22Rv1 (cell line): ENCODE measurements around the gene ISCU.
A peak's percentile ranks its signal among the peaks of the same experiment; 100 is the strongest.

Experiments used
- H3K27ac ChIP-seq: fragments of 450-650 bp; 2 replicates; pipeline ENCODE4 v1.5.1; 2017
- ZFX ChIP-seq: fragments of 450-650 bp; IDR thresholded peaks from 2 replicates; pipeline ENCODE4 v1.6.1; 2017; ENCODE audit warnings: antibody characterized with exemption, borderline replicate concordance
- TF ChIP-seq, protein P1 (sequence below): fragments of 450-650 bp; IDR thresholded peaks from 2 replicates; pipeline ENCODE4 v1.5.1; 2017; ENCODE audit warnings: mild to moderate bottlenecking

ISCU gene

GRCh38 chr12:108565976-108566375 lies 3.6 kb downstream of the ISCU start:
- no peak overlapping the region for H3K27ac ChIP-seq
- TF ChIP-seq ZFX = no peak
- TF ChIP-seq, protein P1, sequence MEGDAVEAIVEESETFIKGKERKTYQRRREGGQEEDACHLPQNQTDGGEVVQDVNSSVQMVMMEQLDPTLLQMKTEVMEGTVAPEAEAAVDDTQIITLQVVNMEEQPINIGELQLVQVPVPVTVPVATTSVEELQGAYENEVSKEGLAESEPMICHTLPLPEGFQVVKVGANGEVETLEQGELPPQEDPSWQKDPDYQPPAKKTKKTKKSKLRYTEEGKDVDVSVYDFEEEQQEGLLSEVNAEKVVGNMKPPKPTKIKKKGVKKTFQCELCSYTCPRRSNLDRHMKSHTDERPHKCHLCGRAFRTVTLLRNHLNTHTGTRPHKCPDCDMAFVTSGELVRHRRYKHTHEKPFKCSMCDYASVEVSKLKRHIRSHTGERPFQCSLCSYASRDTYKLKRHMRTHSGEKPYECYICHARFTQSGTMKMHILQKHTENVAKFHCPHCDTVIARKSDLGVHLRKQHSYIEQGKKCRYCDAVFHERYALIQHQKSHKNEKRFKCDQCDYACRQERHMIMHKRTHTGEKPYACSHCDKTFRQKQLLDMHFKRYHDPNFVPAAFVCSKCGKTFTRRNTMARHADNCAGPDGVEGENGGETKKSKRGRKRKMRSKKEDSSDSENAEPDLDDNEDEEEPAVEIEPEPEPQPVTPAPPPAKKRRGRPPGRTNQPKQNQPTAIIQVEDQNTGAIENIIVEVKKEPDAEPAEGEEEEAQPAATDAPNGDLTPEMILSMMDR = no peak

DNA sequence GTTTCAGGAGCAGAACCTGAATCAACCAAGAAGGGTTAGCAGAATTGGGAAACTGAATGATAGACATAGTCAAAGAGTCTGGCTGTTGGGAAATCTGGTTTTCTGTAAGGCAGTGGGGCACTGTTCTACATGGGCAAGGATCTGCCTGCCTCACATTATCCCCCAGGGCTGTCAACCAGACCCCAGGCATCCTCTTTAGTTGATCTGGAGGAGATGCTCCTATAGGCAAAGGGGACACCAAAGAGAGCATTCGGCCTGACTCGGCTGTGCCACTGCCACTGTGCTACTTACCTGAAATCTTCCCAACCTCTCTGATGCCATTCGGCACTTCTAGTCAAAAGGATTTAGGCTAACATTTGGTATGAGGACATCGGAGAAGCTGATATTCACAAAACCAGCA lies 4.1 kb downstream of the ISCU start:
- TF ChIP-seq, protein P1 = no peak
- no peak overlapping the region for H3K27ac ChIP-seq

- no peak overlapping the region for H3K27ac ChIP-seq
Measured at GRCh38 chr12:108567406-108568337, 5.3 kb downstream of the ISCU start.

GRCh38 chr12:108568338-108569154 lies 6.2 kb downstream of the ISCU start:
- no peak overlapping the region for H3K27ac ChIP-seq
- no peak for TF ChIP-seq ZFX

More at GRCh38 chr12:108567406-108568337, 5.3 kb downstream of the ISCU start:
- TF ChIP-seq ZFX = no peak
- TF ChIP-seq, protein P1 = no peak

DNA sequence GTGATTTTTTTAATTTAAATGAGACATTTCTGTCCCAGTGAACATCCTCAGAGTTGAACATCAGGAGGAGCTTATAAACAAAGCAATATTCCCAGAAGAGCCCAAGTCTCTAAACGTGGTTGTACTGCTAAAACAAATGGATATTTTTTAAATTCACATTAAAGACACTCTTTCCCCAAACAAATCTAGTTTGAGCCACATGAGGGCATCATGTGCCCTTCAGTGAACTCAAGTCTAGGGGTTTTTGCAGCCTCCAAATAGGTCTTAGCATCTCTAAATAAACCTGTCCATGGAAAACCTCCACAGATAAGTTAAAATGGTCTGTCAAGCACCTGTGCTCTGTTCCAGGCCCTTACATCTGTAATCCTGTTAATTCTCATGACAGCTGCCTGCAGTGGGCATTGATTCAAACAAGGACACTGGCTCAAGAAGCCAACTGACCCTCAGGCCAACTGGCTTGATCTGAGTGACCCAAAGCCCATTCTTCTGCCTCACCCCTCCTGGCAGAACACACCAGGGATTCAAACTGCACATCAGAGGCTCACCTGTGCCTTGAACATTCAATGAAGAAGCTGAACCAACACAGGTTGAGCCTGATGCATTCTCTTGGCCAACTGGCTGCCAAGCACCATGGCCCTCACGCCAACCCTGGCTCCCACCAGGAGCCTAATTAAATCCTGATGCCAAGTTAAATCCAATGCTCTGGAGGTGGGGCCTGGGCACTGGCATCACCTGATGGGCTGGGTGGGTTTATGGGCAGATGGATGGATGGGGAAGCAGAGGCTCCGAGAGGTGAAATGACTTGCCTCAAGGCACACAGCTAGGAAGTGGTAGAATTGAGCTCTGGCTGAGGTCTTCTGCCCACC lies 8.6 kb downstream of the ISCU start:
- no peak overlapping the region for H3K27ac ChIP-seq
- TF ChIP-seq ZFX = no peak
- TF ChIP-seq, protein P1 = peak; percentile 30; the same call in 1 of the 2 replicates

DNA sequence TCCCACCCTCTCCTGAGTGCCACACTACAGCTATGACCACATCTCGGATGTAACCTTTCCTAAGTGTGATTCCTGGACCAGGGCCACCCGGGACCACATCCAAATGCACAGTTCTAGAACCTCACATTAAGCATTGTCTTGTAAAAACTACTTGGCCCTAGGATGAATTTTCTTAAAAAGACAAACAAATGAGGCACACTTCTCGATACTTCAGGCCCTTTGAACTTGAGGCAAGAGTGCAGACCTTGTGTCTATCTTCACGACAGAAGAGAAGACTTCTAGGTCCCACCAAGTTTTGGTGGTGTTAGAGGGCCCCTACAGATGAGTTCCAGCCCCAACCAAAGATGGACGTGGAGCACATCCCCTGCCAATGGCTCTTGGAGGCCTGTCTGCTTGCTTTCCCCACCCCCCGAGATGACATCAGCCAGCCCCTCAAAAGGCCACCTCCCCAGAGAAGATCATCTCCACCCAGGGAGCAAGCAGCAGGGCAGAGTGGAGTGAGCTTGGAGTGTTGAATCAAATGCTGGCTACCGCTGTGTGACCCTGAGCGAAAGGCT lies 9.3 kb downstream of the ISCU start:
- TF ChIP-seq, protein P1 = no peak
- no peak for TF ChIP-seq ZFX

More for the DNA sequence above, 9.3 kb downstream of the ISCU start:
- H3K27ac ChIP-seq = no peak overlapping the region
